Calu3 (cell line): ENCODE results near the gene BST2. TPM values are rescaled to one million over a fixed set of nuclear protein-coding genes. Genes with fewer than 3 reads are reported as not detected.

Source experiments
- BruUV-seq: library from RNA; stranded (reverse); fragments of 400-500 nt; replicated peaks from 2 replicates; lab custom pipeline; 2021; lab: Mats Ljungman, UMichigan
- CTCF ChIA-PET: fragments of 300-600 bp; sonication (Branson Sonifier 250); formaldehyde crosslinking; loops from one replicate; lab custom pipeline; 2022; ENCODE audit warnings: antibody characterized with exemption; lab: Charles Lee
- DNase-seq: peaks from one replicate; pipeline ENCODE4 v3.0.0; 2022
- H3K27ac Mint-ChIP-seq: one replicate; pipeline ENCODE4 v1.8.0; 2022; ENCODE audit warnings: mixed read lengths; ENCODE audit not compliant: unreplicated experiment
- H3K27me3 Mint-ChIP-seq: one replicate; pipeline ENCODE4 v1.8.0; 2022; ENCODE audit warnings: mixed read lengths; ENCODE audit not compliant: unreplicated experiment
- H3K36me3 Mint-ChIP-seq: one replicate; pipeline ENCODE4 v1.8.0; 2022; ENCODE audit warnings: mild to moderate bottlenecking, moderate library complexity, mixed read lengths; ENCODE audit not compliant: insufficient read depth, unreplicated experiment
- H3K4me1 Mint-ChIP-seq: one replicate; pipeline ENCODE4 v1.8.0; 2022; ENCODE audit warnings: mild to moderate bottlenecking, low read depth, mixed read lengths; ENCODE audit not compliant: unreplicated experiment
- H3K4me3 Mint-ChIP-seq: one replicate; pipeline ENCODE4 v1.8.0; 2022; ENCODE audit warnings: mild to moderate bottlenecking, low read depth, moderate library complexity, mixed read lengths; ENCODE audit not compliant: unreplicated experiment
- H3K9me3 Mint-ChIP-seq: one replicate; pipeline ENCODE4 v1.8.0; 2022; ENCODE audit warnings: low read depth, mixed read lengths; ENCODE audit not compliant: unreplicated experiment
- CTCF ChIP-seq: fragments of 200-600 bp; IDR thresholded peaks from one replicate; pipeline ENCODE4 v1.8.0; 2022; ENCODE audit warnings: antibody characterized with exemption; ENCODE audit not compliant: unreplicated experiment
- intact Hi-C: fragments of 100-400 bp; cut with micrococcal nuclease; formaldehyde crosslinking; loops from one replicate; pipeline ENCODE4 v1.10.0; 2022; ENCODE audit not compliant: unreplicated experiment
- total RNA-seq: library from RNA; stranded (reverse); gene quantifications from 2 replicates; pipeline ENCODE4 v1.2.3, GENCODE V29; 2022

BST2 gene
- total RNA-seq, 1 experiment from 2014 or later: 0.94 TPM

DNA sequence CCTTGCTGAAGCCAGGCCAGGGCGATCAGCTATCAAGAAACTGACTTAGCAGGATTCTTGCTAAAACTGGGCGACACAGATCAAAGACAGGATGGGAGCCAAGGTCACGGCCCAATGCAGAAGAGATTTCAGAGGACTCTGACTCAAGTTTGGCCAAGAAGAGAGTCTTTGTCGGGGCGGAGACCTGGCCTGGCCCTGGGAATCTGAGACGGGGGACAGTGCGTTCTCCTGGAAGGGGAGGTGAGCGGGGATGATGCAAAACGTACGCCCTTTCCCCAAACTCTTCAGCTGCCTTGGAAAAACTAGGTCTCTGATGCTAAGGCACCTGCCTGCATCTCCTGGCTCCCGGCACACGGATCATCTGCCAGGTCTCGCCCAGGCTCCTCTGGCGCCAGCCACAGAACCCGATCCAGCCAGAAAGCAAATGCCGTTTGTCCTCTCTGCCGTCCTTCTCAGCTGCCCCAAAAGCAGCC is 24.2 kb upstream of the BST2 start:
- Mint-ChIP-seq H3K9me3 (no peaks in the 10 kb centered on the region), H3K27ac (no peak overlapping the region), H3K27me3 (no peaks in the 10 kb centered on the region), H3K4me1 (no peaks in the 10 kb centered on the region), H3K4me3 (no peak overlapping the region), H3K36me3 (no peaks in the 10 kb centered on the region)
- TF ChIP-seq CTCF: no peak
- no peak for DNase-seq
- CTCF ChIA-PET: interaction anchor here (0.6 to 1.5 kb wide), 3 partner anchors 10 to 319 kb away, joined by 3 to 5 read pairs (median 3); partner anchors contain the start of genes DDA1 and MVB12A
- no TSS peak for BruUV-seq
- intact Hi-C loops: no loop called here

DNA sequence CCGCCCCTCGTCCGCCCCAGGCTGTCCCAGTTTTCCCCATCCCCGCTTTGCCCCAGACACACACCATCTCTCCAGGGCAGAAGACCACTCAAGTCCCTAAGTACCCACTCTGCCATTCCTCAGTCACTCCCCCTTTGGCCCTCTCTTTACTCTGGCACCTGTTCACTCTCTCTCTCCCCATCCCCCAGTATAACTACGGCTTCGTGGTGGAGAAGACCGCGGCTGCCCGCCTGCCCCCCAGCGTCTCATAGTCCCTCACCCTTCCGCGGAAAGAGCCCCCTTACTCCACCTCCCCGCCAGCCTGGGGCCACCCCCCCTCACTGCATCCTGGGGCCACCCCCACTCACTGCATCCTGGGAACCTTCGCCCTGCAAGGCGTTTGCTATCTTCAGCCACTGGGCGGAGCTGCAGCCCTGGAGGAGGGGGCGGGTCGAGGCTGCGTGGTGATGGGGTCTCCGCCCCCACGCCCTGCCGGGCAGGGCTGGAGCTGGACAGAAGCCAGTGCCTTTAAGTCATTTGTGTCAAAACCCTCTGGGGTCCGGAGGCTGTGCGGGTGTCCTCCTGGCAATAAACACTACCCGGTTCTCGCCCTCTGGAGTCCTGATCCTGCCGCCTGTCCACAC is 19.4 kb upstream of the BST2 start:
- no peaks in the 10 kb centered on the region for H3K4me1 Mint-ChIP-seq
- no TSS peak for BruUV-seq
- TF ChIP-seq CTCF: no peak
- CTCF ChIA-PET: no interaction called here
- peaks cover 13% of the 10 kb centered on the region for H3K36me3 Mint-ChIP-seq
- DNase-seq: no peak
- no peaks in the 10 kb centered on the region for H3K9me3 Mint-ChIP-seq
- H3K27ac Mint-ChIP-seq: no peak overlapping the region
- no peaks in the 10 kb centered on the region for H3K27me3 Mint-ChIP-seq
- intact Hi-C loops: no loop called here
- H3K4me3 Mint-ChIP-seq: no peak overlapping the region

GRCh38 chr19:17423429-17424208 is 18.2 kb upstream of the BST2 start:
- H3K4me3 Mint-ChIP-seq: no peak overlapping the region
- peaks cover 21% of the 10 kb centered on the region for H3K36me3 Mint-ChIP-seq
- CTCF ChIA-PET: no interaction called here
- no peak overlapping the region for H3K27ac Mint-ChIP-seq
- no peak for DNase-seq
- TF ChIP-seq CTCF: no peak
- H3K27me3 Mint-ChIP-seq: no peaks in the 10 kb centered on the region
- no TSS peak for BruUV-seq
- H3K9me3 Mint-ChIP-seq: no peaks in the 10 kb centered on the region
- H3K4me1 Mint-ChIP-seq: no peaks in the 10 kb centered on the region
- intact Hi-C loops: no loop called here

- intact Hi-C loops: no loop called here
- TF ChIP-seq CTCF: no peak
- no TSS peak for BruUV-seq
- no peaks in the 10 kb centered on the region for H3K27me3 Mint-ChIP-seq
- DNase-seq: no peak
- H3K4me1 Mint-ChIP-seq: no peaks in the 10 kb centered on the region
- H3K36me3 Mint-ChIP-seq: peaks cover 21% of the 10 kb centered on the region
- no peaks in the 10 kb centered on the region for H3K9me3 Mint-ChIP-seq
- H3K4me3 Mint-ChIP-seq: no peak overlapping the region
- H3K27ac Mint-ChIP-seq: no peak overlapping the region
- CTCF ChIA-PET: no interaction called here
Observed at GRCh38 chr19:17421942-17422341, 16.5 kb upstream of the BST2 start.
